GM23248 (cell line): ENCODE measurements around the gene GRIP1. TPM values are rescaled to one million over a fixed set of nuclear protein-coding genes. Genes with fewer than 3 reads are reported as not detected.

ENCODE experiments used
- DNase-seq: peaks from one replicate; pipeline ENCODE4 v3.0.0-alpha.2; 2015
- H2AFZ ChIP-seq: fragments of 200-600 bp; sonication (generic); 2 replicates; pipeline ENCODE4 v1.6.1; 2016; ENCODE audit warnings: antibody characterized with exemption
- H3F3A ChIP-seq: fragments of 200-600 bp; sonication (generic); 2 replicates; pipeline ENCODE4 v1.6.1; 2016; ENCODE audit warnings: mild to moderate bottlenecking, antibody characterized with exemption, mixed run types; ENCODE audit not compliant: insufficient read depth
- H3K27ac ChIP-seq: fragments of 200-600 bp; sonication (generic); 2 replicates; pipeline ENCODE4 v1.5.1; 2016; ENCODE audit warnings: mild to moderate bottlenecking
- H3K27me3 ChIP-seq: fragments of 200-600 bp; sonication (generic); replicated peaks from 2 replicates; pipeline ENCODE4 v1.6.1; 2016; ENCODE audit warnings: mild to moderate bottlenecking; ENCODE audit not compliant: insufficient read depth
- H3K36me3 ChIP-seq: fragments of 200-600 bp; sonication (generic); 2 replicates; pipeline ENCODE4 v1.6.1; 2016; ENCODE audit warnings: low read depth, mild to moderate bottlenecking
- H3K4me1 ChIP-seq: fragments of 200-600 bp; sonication (generic); 2 replicates; pipeline ENCODE4 v1.6.1; 2016; ENCODE audit warnings: mild to moderate bottlenecking; ENCODE audit not compliant: insufficient read depth
- H3K4me2 ChIP-seq: fragments of 200-600 bp; sonication (generic); one replicate; pipeline ENCODE4 v1.6.1; 2016; ENCODE audit warnings: mild to moderate bottlenecking; ENCODE audit not compliant: unreplicated experiment
- H3K4me3 ChIP-seq: fragments of 200-600 bp; sonication (generic); 2 replicates; pipeline ENCODE4 v1.5.1; 2016; ENCODE audit warnings: mild to moderate bottlenecking
- H3K79me2 ChIP-seq: fragments of 200-600 bp; sonication (generic); 2 replicates; pipeline ENCODE4 v1.6.1; 2016; ENCODE audit warnings: mild to moderate bottlenecking; ENCODE audit not compliant: insufficient read depth
- H3K9ac ChIP-seq: fragments of 200-600 bp; sonication (generic); 2 replicates; pipeline ENCODE4 v1.6.1; 2016; ENCODE audit warnings: mild to moderate bottlenecking
- H3K9me2 ChIP-seq: fragments of 200-600 bp; sonication (generic); 2 replicates; pipeline ENCODE4 v1.6.1; 2016; ENCODE audit warnings: mixed run types, mild to moderate bottlenecking, moderate library complexity; ENCODE audit not compliant: insufficient read depth
- H3K9me3 ChIP-seq: fragments of 200-600 bp; sonication (generic); one replicate; pipeline ENCODE4 v1.6.1; 2017; ENCODE audit warnings: low read depth
- H4K20me1 ChIP-seq: fragments of 200-600 bp; sonication (generic); 2 replicates; pipeline ENCODE4 v1.6.0; 2016; ENCODE audit not compliant: insufficient read depth
- EZH2 ChIP-seq: fragments of 200-600 bp; sonication (generic); IDR thresholded peaks from 2 replicates; pipeline ENCODE4 v1.6.1; 2018; ENCODE audit warnings: antibody characterized with exemption, mild to moderate bottlenecking; ENCODE audit not compliant: insufficient read depth, poor library complexity, severe bottlenecking
- EZH2phosphoT487 ChIP-seq: fragments of 200-600 bp; sonication (generic); IDR thresholded peaks from 2 replicates; pipeline ENCODE4 v1.6.1; 2018; ENCODE audit warnings: antibody characterized with exemption, moderate library complexity, mild to moderate bottlenecking, low read depth; ENCODE audit not compliant: insufficient read depth
- WGBS, 2 experiments: methylation state at CpG; one replicate each; pipeline ENCODE4 v1.1.6; 2015 to 2017; ENCODE audit warnings: low lambda C conversion rate in 2 of 2, low coverage in 1 of 2; ENCODE audit errors: missing lambda C conversion rate in 2 of 2; 5-methylcytosine and 5-hydroxymethylcytosine counted together
- in situ Hi-C: fragments of 300-500 bp; cut with MboI; formaldehyde crosslinking; loops from 2 replicates; pipeline ENCODE4 v1.15.0; 2020
- polyA plus RNA-seq: library from polyadenylated mRNA; unstranded; fragments of >200 nt; fragmentation: Nextera tagmentation; extraction: Ambion mirVana; gene quantifications from 2 replicates; pipeline ENCODE4 v1.2.1, GENCODE V29; 2016
- total RNA-seq: library from RNA; depleted of rRNA; stranded (reverse); fragments of >200 nt; shearing (Covaris generic); gene quantifications from 2 replicates; pipeline ENCODE4 v1.2.3, GENCODE V29; 2014

The GRIP1 gene
- total and polyA plus RNA-seq, 2 experiments from 2014 or later: not detected

- no peaks in the 10 kb centered on the region for H3K9me3 ChIP-seq
- WGBS, 2 experiments: 13 to 19% methylated on average over 3 of the region's 3 CpGs
- TF ChIP-seq EZH2phosphoT487: no peak
- no peak for TF ChIP-seq EZH2
- no peak overlapping the region for H3K4me2 ChIP-seq
- no peak overlapping the region for H3K9ac ChIP-seq
- no peak for DNase-seq
- H3K27me3 ChIP-seq: peaks cover 31% of the 10 kb centered on the region
- in situ Hi-C loops: no loop called here
- no peaks in the 10 kb centered on the region for H3K9me2 ChIP-seq
- no peak overlapping the region for H3K27ac ChIP-seq
- H3K4me3 ChIP-seq: no peak overlapping the region
- no peak overlapping the region for H2AFZ ChIP-seq
- no peaks in the 10 kb centered on the region for H3K79me2 ChIP-seq
- H3K4me1 ChIP-seq: no peaks in the 10 kb centered on the region
- H4K20me1 ChIP-seq: no peaks in the 10 kb centered on the region
- H3F3A ChIP-seq: no peaks in the 10 kb centered on the region
- no peaks in the 10 kb centered on the region for H3K36me3 ChIP-seq
Measured at GRCh38 chr12:66637699-66638301, 41.1 kb downstream of the GRIP1 start.

GRCh38 chr12:66636771-66637170, 42.1 kb downstream of the GRIP1 start:
- in situ Hi-C loops: no loop called here
- H3K9me3 ChIP-seq: no peaks in the 10 kb centered on the region
- H3K9me2 ChIP-seq: no peaks in the 10 kb centered on the region
- no peak overlapping the region for H3K4me3 ChIP-seq
- TF ChIP-seq EZH2phosphoT487 (no peak), EZH2 (no peak)
- H4K20me1 ChIP-seq: no peaks in the 10 kb centered on the region
- no peak overlapping the region for H3K27ac ChIP-seq
- peaks cover 25% of the 10 kb centered on the region; the same call in 1 of the 2 replicates for H3K27me3 ChIP-seq
- H2AFZ ChIP-seq: no peak overlapping the region
- no peak overlapping the region for H3K4me2 ChIP-seq
- H3K36me3 ChIP-seq: no peaks in the 10 kb centered on the region
- H3K79me2 ChIP-seq: no peaks in the 10 kb centered on the region
- no peak overlapping the region for H3K9ac ChIP-seq
- WGBS, 2 experiments: 22 to 31% methylated on average over 3 of the region's 3 CpGs
- no peaks in the 10 kb centered on the region for H3F3A ChIP-seq
- DNase-seq: no peak
- no peaks in the 10 kb centered on the region for H3K4me1 ChIP-seq

GRCh38 chr12:66633676-66634075, 45.2 kb downstream of the GRIP1 start:
- no peaks in the 10 kb centered on the region for H3K36me3 ChIP-seq
- no peak overlapping the region for H3K4me2 ChIP-seq
- H3K4me3 ChIP-seq: no peak overlapping the region
- H3K9ac ChIP-seq: no peak overlapping the region
- H4K20me1 ChIP-seq: no peaks in the 10 kb centered on the region
- no peak for DNase-seq
- WGBS, 2 experiments: 26 to 32% methylated on average over 1 of the region's 1 CpG
- peaks cover 22% of the 10 kb centered on the region; the same call in 1 of the 2 replicates for H3K27me3 ChIP-seq
- no peaks in the 10 kb centered on the region for H3K9me2 ChIP-seq
- no peak overlapping the region for H2AFZ ChIP-seq
- no peaks in the 10 kb centered on the region for H3F3A ChIP-seq
- no peak overlapping the region for H3K27ac ChIP-seq
- H3K79me2 ChIP-seq: no peaks in the 10 kb centered on the region
- H3K9me3 ChIP-seq: no peaks in the 10 kb centered on the region
- no peaks in the 10 kb centered on the region for H3K4me1 ChIP-seq
- no peak for TF ChIP-seq EZH2phosphoT487
- no peak for TF ChIP-seq EZH2
- in situ Hi-C loops: no loop called here

- no peak overlapping the region for H2AFZ ChIP-seq
- no peaks in the 10 kb centered on the region for H3K36me3 ChIP-seq
- H3K9me2 ChIP-seq: no peaks in the 10 kb centered on the region
- DNase-seq: no peak
- H3K9me3 ChIP-seq: no peaks in the 10 kb centered on the region
- H3K27ac ChIP-seq: no peak overlapping the region
- in situ Hi-C loops: no loop called here
- no peaks in the 10 kb centered on the region for H4K20me1 ChIP-seq
- H3K27me3 ChIP-seq: peaks cover 30% of the 10 kb centered on the region
- H3K9ac ChIP-seq: no peak overlapping the region
- no peaks in the 10 kb centered on the region for H3K4me1 ChIP-seq
- WGBS, 2 experiments: 17 to 21% methylated on average over 5 of the region's 5 CpGs
- H3K4me2 ChIP-seq: no peak overlapping the region
- no peaks in the 10 kb centered on the region for H3K79me2 ChIP-seq
- no peaks in the 10 kb centered on the region for H3F3A ChIP-seq
- TF ChIP-seq EZH2phosphoT487 (no peak), EZH2 (no peak)
- no peak overlapping the region for H3K4me3 ChIP-seq
Measured at GRCh38 chr12:66629138-66629870, 49.6 kb downstream of the GRIP1 start.
